ENCODE results near the gene TULP4. TPM values are rescaled to one million over a fixed set of nuclear protein-coding genes. Genes with fewer than 3 reads are reported as not detected.
A peak's percentile ranks its signal among the peaks of the same experiment; 100 is the strongest.

Gene TULP4
- total RNA-seq, 1 experiment from 2014 or later = 52.8 TPM

GRCh38 chr6:158328952-158329351 lies 16.7 kb downstream of the TULP4 start:
- POLR2A ChIA-PET = no interaction called here
- H3K4me3 Mint-ChIP-seq = no peak overlapping the region
- ATAC-seq (no peak), DNase-seq (ENCODE audit: low spot score) (no peak)
- no peak for TF ChIP-seq EMX1 (CRISPR knock-in tag; IDR thresholded peaks at IDR 0.05)
- H3K27ac Mint-ChIP-seq = no peak overlapping the region
- H3K4me1 Mint-ChIP-seq = peaks cover 30% of the 10 kb centered on the region
- H3K9me3 Mint-ChIP-seq = peaks cover 33% of the 10 kb centered on the region
- H3K27me3 Mint-ChIP-seq (ENCODE audit: low read depth) = no peaks in the 10 kb centered on the region
- CTCF ChIA-PET = no interaction called here
- H3K36me3 Mint-ChIP-seq = peaks cover 32% of the 10 kb centered on the region

GRCh38 chr6:158329531-158329930 lies 17.3 kb downstream of the TULP4 start:
- Mint-ChIP-seq H3K9me3 (peaks cover 33% of the 10 kb centered on the region), H3K27me3 (ENCODE audit: low read depth) (no peaks in the 10 kb centered on the region), H3K4me3 (no peak overlapping the region), H3K4me1 (peaks cover 27% of the 10 kb centered on the region), H3K27ac (no peak overlapping the region), H3K36me3 (peaks cover 34% of the 10 kb centered on the region)
- ATAC-seq (no peak), DNase-seq (ENCODE audit: low spot score) (no peak)
- TF ChIP-seq MYBL2 (CRISPR knock-in tag; IDR thresholded peaks at IDR 0.05) = no peak
- TF ChIP-seq ESRRA (CRISPR knock-in tag; IDR thresholded peaks at IDR 0.05; ENCODE audit: borderline replicate concordance) = no peak
- CTCF ChIA-PET = no interaction called here
- POLR2A ChIA-PET = no interaction called here

- Mint-ChIP-seq H3K9me3 (peaks cover 33% of the 10 kb centered on the region), H3K4me1 (peaks cover 27% of the 10 kb centered on the region), H3K36me3 (peaks cover 34% of the 10 kb centered on the region), H3K4me3 (no peak overlapping the region), H3K27me3 (ENCODE audit: low read depth) (no peaks in the 10 kb centered on the region), H3K27ac (no peak overlapping the region)
- ChIA-PET CTCF (no interaction called here), POLR2A (no interaction called here)
- no peak for DNase-seq (ENCODE audit: low spot score)
- TF ChIP-seq MLX (CRISPR knock-in tag; IDR thresholded peaks at IDR 0.05) (no peak), CDX4 (CRISPR knock-in tag; IDR thresholded peaks at IDR 0.05; ENCODE audit: borderline replicate concordance) (no peak), NFATC4 (CRISPR knock-in tag; IDR thresholded peaks at IDR 0.05) (no peak), HMGXB4 (CRISPR knock-in tag; IDR thresholded peaks at IDR 0.05) (no peak)
- ATAC-seq = no peak
Measured at GRCh38 chr6:158330016-158330415, 17.8 kb downstream of the TULP4 start.

- Mint-ChIP-seq H3K4me1 (peaks cover 37% of the 10 kb centered on the region), H3K27me3 (ENCODE audit: low read depth) (no peaks in the 10 kb centered on the region), H3K36me3 (peaks cover 28% of the 10 kb centered on the region), H3K4me3 (no peak overlapping the region), H3K27ac (no peak overlapping the region), H3K9me3 (peaks cover 26% of the 10 kb centered on the region)
- no peak for ATAC-seq
- no peak for DNase-seq (ENCODE audit: low spot score)
- TF ChIP-seq KAT7 (CRISPR knock-in tag; IDR thresholded peaks at IDR 0.05; ENCODE audit: borderline replicate concordance) = no peak
- peak; percentile 73 for TF ChIP-seq GABPB1 (CRISPR knock-in tag; IDR thresholded peaks at IDR 0.05)
- ChIA-PET POLR2A (no interaction called here), CTCF (no interaction called here)
Measured at GRCh38 chr6:158332237-158332636, 20.0 kb downstream of the TULP4 start.

- no peak for ATAC-seq
- POLR2A ChIA-PET = no interaction called here
- peaks cover 26% of the 10 kb centered on the region for H3K9me3 Mint-ChIP-seq
- H3K27ac Mint-ChIP-seq = no peak overlapping the region
- H3K36me3 Mint-ChIP-seq = peaks cover 28% of the 10 kb centered on the region
- DNase-seq (ENCODE audit: low spot score) = no peak
- H3K4me1 Mint-ChIP-seq = peaks cover 39% of the 10 kb centered on the region
- no peaks in the 10 kb centered on the region for H3K27me3 Mint-ChIP-seq (ENCODE audit: low read depth)
- CTCF ChIA-PET = interaction anchor here (0.6 kb wide), 1 partner anchor 32 kb away, joined by 3 read pairs; no protein-coding TSS in a partner anchor
- H3K4me3 Mint-ChIP-seq = no peak overlapping the region
- TF ChIP-seq ZNF423 (CRISPR knock-in tag; IDR thresholded peaks at IDR 0.05) (no peak), NR3C1 (CRISPR knock-in tag; conservative IDR thresholded peaks at IDR 0.05; ENCODE audit: low read depth) (no peak), PRRX2 (CRISPR knock-in tag; IDR thresholded peaks at IDR 0.05) (no peak), PRDM15 (CRISPR knock-in tag; IDR thresholded peaks at IDR 0.05) (no peak), PREB (CRISPR knock-in tag; IDR thresholded peaks at IDR 0.05; ENCODE audit: borderline replicate concordance) (no peak), ZNF671 (CRISPR knock-in tag; IDR thresholded peaks at IDR 0.05) (no peak), ELF4 (CRISPR knock-in tag; IDR thresholded peaks at IDR 0.05; ENCODE audit: low read depth) (no peak), GRHL2 (CRISPR knock-in tag; IDR thresholded peaks at IDR 0.05; ENCODE audit: insufficient replicate concordance, severe bottlenecking) (no peak)
Measured at GRCh38 chr6:158333094-158333493, 20.8 kb downstream of the TULP4 start.
